ENCODE data around the gene RNF130. TPM values are rescaled to one million over a fixed set of nuclear protein-coding genes. Genes with fewer than 3 reads are reported as not detected.

Gene RNF130
- total and polyA plus RNA-seq, 9 of the 15 experiments (the other 6 are each of a cell fraction or from before 2014, with no cell fraction given): 5.8 to 39.4 (median 27.1) TPM

DNA sequence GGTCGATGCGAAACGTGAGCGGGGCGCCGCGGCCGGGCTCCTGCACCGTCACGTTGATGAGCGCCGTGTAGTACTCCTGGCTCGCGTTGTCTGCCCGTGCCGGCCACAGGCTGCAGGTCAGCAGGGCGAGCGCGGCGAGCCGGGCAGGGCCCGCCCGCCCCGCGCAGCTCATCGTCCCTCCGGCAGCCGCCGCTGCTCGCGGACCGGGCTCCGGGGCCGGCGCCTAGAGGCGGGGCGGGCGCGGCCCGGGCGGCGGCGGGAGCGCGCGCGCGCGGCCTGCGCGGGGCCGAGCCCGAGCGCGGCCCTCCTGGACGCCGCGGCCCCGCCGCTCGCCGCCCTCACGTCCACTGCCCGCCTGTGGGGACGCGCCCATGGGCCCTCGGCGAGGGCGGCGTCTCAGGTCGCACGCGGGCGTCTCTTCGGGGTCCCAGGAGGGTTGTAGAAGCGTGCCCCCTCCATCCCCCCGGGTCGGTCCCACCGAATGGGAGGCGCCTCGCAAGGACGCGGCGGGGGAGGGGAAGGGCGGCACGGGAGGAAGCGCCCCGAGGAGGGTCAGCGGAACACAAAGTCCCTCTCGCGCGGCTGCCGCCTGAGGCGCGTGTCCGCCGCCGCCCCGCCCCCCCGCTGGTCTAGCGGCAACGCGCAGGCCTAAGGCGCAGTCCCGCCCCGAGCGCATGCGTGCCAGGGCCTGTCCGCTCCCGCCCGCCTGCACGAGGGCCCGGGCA lies at the start of gene RNF130 (continued):
- TF ChIP-seq TEAD4 (IDR thresholded peaks at IDR 0.05; ENCODE audit: low read length) (0 out of 2 replicates have a peak, but pooled peaks have one; percentile 55), TEAD4 (CRISPR knock-in tag; IDR thresholded peaks at IDR 0.05; ENCODE audit: borderline replicate concordance) (peak; percentile 94), RBBP5 (IDR thresholded peaks at IDR 0.05; ENCODE audit: borderline replicate concordance, insufficient read depth, low read length, poor library complexity, severe bottlenecking) (peak; percentile 82), CBFA2T2 (conservative IDR thresholded peaks at IDR 0.05) (no peak), NBN (IDR thresholded peaks at IDR 0.05; ENCODE audit: low read depth) (0 out of 2 replicates have a peak, but pooled peaks have one; percentile 56), XRCC4 (IDR thresholded peaks at IDR 0.05; ENCODE audit: extremely low read depth, insufficient read depth, insufficient read length) (no peak), SP2 (IDR thresholded peaks at IDR 0.05; ENCODE audit: extremely low read depth, low read depth, low read length, poor library complexity, severe bottlenecking) (no peak), ZNF561 (CRISPR knock-in tag; conservative IDR thresholded peaks at IDR 0.05) (no peak), KLF1 (tag; IDR thresholded peaks at IDR 0.05) (peak; percentile 89), E2F3 (CRISPR knock-in tag; IDR thresholded peaks at IDR 0.05) (peak; percentile 92), BRF2 (IDR thresholded peaks at IDR 0.05; ENCODE audit: borderline replicate concordance, insufficient read depth, insufficient read length) (no peak), ZNF217 (CRISPR knock-in tag; IDR thresholded peaks at IDR 0.05) (no peak), NFATC3 (IDR thresholded peaks at IDR 0.05) (no peak), MCM7 (IDR thresholded peaks at IDR 0.05) (no peak), SUPT5H (IDR thresholded peaks at IDR 0.05) (peak; percentile 88), CREB3 (tag; conservative IDR thresholded peaks at IDR 0.05; ENCODE audit: low read depth) (peak; percentile 96), TFAM (CRISPR knock-in tag; conservative IDR thresholded peaks at IDR 0.05) (no peak), PML (IDR thresholded peaks at IDR 0.05; ENCODE audit: low read length) (no peak)
- TF ChIP-seq, protein P1, sequence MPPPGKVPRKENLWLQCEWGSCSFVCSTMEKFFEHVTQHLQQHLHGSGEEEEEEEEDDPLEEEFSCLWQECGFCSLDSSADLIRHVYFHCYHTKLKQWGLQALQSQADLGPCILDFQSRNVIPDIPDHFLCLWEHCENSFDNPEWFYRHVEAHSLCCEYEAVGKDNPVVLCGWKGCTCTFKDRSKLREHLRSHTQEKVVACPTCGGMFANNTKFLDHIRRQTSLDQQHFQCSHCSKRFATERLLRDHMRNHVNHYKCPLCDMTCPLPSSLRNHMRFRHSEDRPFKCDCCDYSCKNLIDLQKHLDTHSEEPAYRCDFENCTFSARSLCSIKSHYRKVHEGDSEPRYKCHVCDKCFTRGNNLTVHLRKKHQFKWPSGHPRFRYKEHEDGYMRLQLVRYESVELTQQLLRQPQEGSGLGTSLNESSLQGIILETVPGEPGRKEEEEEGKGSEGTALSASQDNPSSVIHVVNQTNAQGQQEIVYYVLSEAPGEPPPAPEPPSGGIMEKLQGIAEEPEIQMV (tag; conservative IDR thresholded peaks at IDR 0.05; ENCODE audit: low read depth): no peak
- TF ChIP-seq, protein P2, sequence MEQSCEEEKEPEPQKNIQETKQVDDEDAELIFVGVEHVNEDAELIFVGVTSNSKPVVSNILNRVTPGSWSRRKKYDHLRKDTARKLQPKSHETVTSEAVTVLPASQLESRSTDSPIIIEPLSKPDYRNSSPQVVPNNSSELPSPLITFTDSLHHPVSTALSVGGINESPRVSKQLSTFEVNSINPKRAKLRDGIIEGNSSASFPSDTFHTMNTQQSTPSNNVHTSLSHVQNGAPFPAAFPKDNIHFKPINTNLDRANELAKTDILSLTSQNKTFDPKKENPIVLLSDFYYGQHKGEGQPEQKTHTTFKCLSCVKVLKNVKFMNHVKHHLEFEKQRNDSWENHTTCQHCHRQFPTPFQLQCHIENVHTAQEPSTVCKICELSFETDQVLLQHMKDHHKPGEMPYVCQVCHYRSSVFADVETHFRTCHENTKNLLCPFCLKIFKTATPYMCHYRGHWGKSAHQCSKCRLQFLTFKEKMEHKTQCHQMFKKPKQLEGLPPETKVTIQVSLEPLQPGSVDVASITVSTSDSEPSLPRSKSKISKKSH (CRISPR knock-in tag; IDR thresholded peaks at IDR 0.05): no peak
- TF ChIP-seq, protein P3, sequence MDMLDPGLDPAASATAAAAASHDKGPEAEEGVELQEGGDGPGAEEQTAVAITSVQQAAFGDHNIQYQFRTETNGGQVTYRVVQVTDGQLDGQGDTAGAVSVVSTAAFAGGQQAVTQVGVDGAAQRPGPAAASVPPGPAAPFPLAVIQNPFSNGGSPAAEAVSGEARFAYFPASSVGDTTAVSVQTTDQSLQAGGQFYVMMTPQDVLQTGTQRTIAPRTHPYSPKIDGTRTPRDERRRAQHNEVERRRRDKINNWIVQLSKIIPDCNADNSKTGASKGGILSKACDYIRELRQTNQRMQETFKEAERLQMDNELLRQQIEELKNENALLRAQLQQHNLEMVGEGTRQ (CRISPR knock-in tag; IDR thresholded peaks at IDR 0.05): no peak
- TF ChIP-seq, protein P4, sequence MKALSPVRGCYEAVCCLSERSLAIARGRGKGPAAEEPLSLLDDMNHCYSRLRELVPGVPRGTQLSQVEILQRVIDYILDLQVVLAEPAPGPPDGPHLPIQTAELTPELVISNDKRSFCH (CRISPR knock-in tag; IDR thresholded peaks at IDR 0.05): no peak
- TF ChIP-seq, protein P4 (tag; IDR thresholded peaks at IDR 0.05): peak; percentile 87
